Psoas muscle (tissue), 8 donors: ENCODE results near the gene NEURL1. TPM values are rescaled to one million over a fixed set of nuclear protein-coding genes. Genes with fewer than 3 reads are reported as not detected.

Source experiments
- ATAC-seq, 4 donors: fragments of 200-7000 bp; cut with Tn5 transposase; one replicate each; pipeline ENCODE4 v1.9.1; 2020; ENCODE audit warnings: moderate library complexity in 3 of 4, mild to moderate bottlenecking in 2 of 4
- DNase-seq, 2 donors: peaks; one replicate each; pipeline ENCODE4 v3.0.0-alpha.2; 2020
- H3K27ac ChIP-seq: fragments of 200-600 bp; one replicate; pipeline ENCODE4 v1.8.0; 2022
- H3K27me3 ChIP-seq, 3 donors: fragments of 200-600 bp in 1 of 3; one replicate each; pipeline versions ENCODE4 v1.6.1 to v1.8.0; 2013 to 2022; ENCODE audit warnings: low read length in 2 of 3, mild to moderate bottlenecking in 2 of 3, moderate library complexity in 1 of 3; ENCODE audit not compliant: insufficient read depth in 3 of 3
- H3K36me3 ChIP-seq, 2 donors: fragments of 200-600 bp in 1 of 2; one replicate each; pipeline versions ENCODE4 v1.6.1 to v1.8.0; 2013 to 2022; ENCODE audit warnings: low read depth in 1 of 2, mild to moderate bottlenecking in 1 of 2, moderate library complexity in 1 of 2; ENCODE audit not compliant: insufficient read depth in 1 of 2
- H3K4me1 ChIP-seq: fragments of 200-600 bp; one replicate; pipeline ENCODE4 v1.8.0; 2022
- H3K4me3 ChIP-seq: fragments of 200-600 bp; one replicate; pipeline ENCODE4 v1.8.0; 2022; ENCODE audit warnings: mild to moderate bottlenecking
- H3K9me3 ChIP-seq: fragments of 200-600 bp; one replicate; pipeline ENCODE4 v1.8.0; 2022
- WGBS, 3 donors: extraction: QIAGEN DNeasy Blood & Tissue Kit; methylation state at CpG; one replicate each; pipeline versions ENCODE4 v1.1.6 to v1.1.7; 2013; 5-methylcytosine and 5-hydroxymethylcytosine counted together
- intact Hi-C, 2 donors: fragments of 100-400 bp; cut with DNase I; formaldehyde crosslinking; loops; one replicate each; pipeline versions ENCODE4 v1.11.0 to v1.14.2; 2022
- polyA plus RNA-seq, 3 donors: library from polyadenylated mRNA; stranded (reverse); fragments of 200-250 nt; gene quantifications; one replicate each; pipeline ENCODE4 v1.2.3, GENCODE V29; 2013
- total RNA-seq, 4 donors: library from RNA; stranded (reverse); fragmentation: NEBNext Ultra II Directional in 2 of 4; extraction: Animal tissue kit (Norgen Biotek cat#: 25700) in 2 of 4; gene quantifications; one replicate each; pipeline versions ENCODE4 v1.2.1 to v1.2.4, GENCODE V29; 2021 to 2023
- TF ChIP-seq, protein P1 (sequence below): fragments of 200-600 bp; IDR thresholded peaks from one replicate; pipeline ENCODE4 v1.8.0; 2022; ENCODE audit warnings: antibody characterized with exemption
- donor health status: healthy with polysubstance abuse.
- donor health status: DM: no; HTN: no; CAD: no; lungs with moderate emphysema.
- donor health status: Bipolar disorder and iron deficiency.
- donor health status: healthy.
- donor health status: DM: yes; HTN: yes; CAD: no.
- donor health status: DM: no; HTN: no; CAD: no.
- donor health status: DM: no; HTN: no; CAD: no.
- donor health status: DM: yes; HTN: yes; CAD: no.

The NEURL1 gene
- total and polyA plus RNA-seq, 7 donors = 10.9 to 103 (median 66.6) TPM

- 85 to 87% (median 86%) methylated on average over 22 of the region's 22 CpGs for WGBS, 3 donors
- Histone ChIP-seq H3K36me3 (peaks cover 2 to 63% of the 10 kb centered on the region in 2 donors), H3K9me3 (no peaks in the 10 kb centered on the region), H3K4me3 (no peak overlapping the region), H3K4me1 (peaks cover 1% of the 10 kb centered on the region), H3K27me3 (no peaks in the 10 kb centered on the region), H3K27ac (no peak overlapping the region)
- TF ChIP-seq, protein P1, sequence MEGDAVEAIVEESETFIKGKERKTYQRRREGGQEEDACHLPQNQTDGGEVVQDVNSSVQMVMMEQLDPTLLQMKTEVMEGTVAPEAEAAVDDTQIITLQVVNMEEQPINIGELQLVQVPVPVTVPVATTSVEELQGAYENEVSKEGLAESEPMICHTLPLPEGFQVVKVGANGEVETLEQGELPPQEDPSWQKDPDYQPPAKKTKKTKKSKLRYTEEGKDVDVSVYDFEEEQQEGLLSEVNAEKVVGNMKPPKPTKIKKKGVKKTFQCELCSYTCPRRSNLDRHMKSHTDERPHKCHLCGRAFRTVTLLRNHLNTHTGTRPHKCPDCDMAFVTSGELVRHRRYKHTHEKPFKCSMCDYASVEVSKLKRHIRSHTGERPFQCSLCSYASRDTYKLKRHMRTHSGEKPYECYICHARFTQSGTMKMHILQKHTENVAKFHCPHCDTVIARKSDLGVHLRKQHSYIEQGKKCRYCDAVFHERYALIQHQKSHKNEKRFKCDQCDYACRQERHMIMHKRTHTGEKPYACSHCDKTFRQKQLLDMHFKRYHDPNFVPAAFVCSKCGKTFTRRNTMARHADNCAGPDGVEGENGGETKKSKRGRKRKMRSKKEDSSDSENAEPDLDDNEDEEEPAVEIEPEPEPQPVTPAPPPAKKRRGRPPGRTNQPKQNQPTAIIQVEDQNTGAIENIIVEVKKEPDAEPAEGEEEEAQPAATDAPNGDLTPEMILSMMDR = no peak
- ATAC-seq (no peak), DNase-seq (no peak)
- intact Hi-C loops = no loop called here
These were observed 133.8 kb downstream of the NEURL1 start for GRCh38 chr10:103627111-103627892.

DNA sequence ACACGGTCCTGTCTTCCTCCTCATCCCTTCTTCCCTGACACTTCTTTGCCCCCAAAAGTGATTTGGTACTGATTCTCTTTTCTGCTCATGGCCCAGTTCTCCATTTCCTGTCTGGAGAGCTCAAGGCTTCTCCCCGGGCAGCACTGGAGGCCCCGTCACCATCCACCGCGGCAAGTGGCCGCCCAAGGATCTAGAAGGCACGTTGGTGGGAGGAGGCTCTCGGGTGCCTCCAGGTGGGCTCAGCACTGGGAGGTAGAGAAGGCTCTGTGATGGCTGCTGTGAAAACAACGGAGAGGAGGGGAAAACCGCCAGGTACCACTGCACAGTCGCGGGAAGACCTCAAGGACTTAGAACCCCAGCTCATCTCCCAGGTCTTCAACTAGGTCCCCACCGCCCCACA, 134.4 kb downstream of the NEURL1 start:
- Histone ChIP-seq H3K36me3 (peaks cover 2 to 60% of the 10 kb centered on the region in 2 donors), H3K27ac (no peak overlapping the region), H3K27me3 (no peaks in the 10 kb centered on the region), H3K4me3 (no peak overlapping the region), H3K4me1 (no peaks in the 10 kb centered on the region), H3K9me3 (no peaks in the 10 kb centered on the region)
- DNase-seq (no peak), ATAC-seq (no peak)
- TF ChIP-seq, protein P1 = no peak
- intact Hi-C loops = no loop called here
- WGBS, 3 donors = 96 to 97% (median 96%) methylated on average over 13 of the region's 13 CpGs

DNA sequence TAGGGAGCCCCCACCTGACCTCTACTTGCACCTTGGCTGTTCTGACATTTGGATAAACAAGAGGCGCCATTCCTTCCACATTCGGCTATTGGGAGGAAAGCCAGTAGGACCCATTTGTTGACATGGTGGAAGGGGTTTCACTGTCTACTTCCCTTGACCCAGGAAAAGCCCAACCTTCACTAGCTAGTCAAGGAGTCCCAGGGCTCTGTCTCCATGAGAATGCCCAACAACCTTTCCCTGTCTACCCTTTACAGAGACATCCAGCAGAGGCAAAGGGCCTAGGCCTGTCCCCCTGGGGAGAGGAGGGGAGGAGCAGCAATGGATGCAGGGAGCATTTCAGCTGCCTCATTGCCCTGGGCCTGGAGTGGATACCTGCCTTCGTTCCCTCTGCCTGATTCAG, 136.1 kb downstream of the NEURL1 start:
- Histone ChIP-seq H3K4me3 (no peak overlapping the region), H3K4me1 (no peaks in the 10 kb centered on the region), H3K27me3 (no peaks in the 10 kb centered on the region), H3K36me3 (peaks cover 2 to 47% of the 10 kb centered on the region in 2 donors), H3K27ac (no peak overlapping the region), H3K9me3 (no peaks in the 10 kb centered on the region)
- no peak for DNase-seq
- intact Hi-C loops = no loop called here
- WGBS, 3 donors = 83 to 94% (median 94%) methylated on average over 3 of the region's 3 CpGs
- ATAC-seq = no peak
- TF ChIP-seq, protein P1 = no peak

DNA sequence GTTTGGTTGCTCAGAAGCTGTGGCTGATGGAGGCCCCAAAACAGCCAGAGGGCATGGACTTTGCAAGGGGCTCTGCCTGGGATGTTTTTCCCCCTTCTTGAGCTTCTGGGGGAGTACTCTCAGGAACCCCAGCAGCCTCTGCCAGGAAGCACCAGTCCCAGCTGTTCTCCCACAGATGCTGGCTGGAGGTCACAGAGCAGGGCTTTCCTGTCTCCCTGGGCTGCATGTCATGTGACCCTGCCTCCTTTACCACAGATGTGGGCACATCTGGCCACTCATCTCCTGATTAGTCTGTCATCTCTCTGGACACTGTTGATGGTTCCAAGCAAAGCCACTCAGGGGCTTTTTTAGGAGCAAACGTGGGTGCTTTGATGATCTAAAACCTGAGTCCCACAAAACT, 136.7 kb downstream of the NEURL1 start:
- H3K4me3 ChIP-seq = no peak overlapping the region
- intact Hi-C loops = no loop called here
- no peaks in the 10 kb centered on the region for H3K9me3 ChIP-seq
- peaks cover 3% of the 10 kb centered on the region for H3K4me1 ChIP-seq
- no peak overlapping the region for H3K27ac ChIP-seq
- 52 to 68% (median 63%) methylated on average over 1 of the region's 1 CpG for whole genome bisulfite sequencing, 3 donors
- TF ChIP-seq, protein P1 = no peak
- H3K36me3 ChIP-seq = peaks cover 2 to 42% of the 10 kb centered on the region in 2 donors
- no peaks in the 10 kb centered on the region for H3K27me3 ChIP-seq
- no peak for DNase-seq
- ATAC-seq = no peak
